ENCODE results near the gene PIKFYVE.
"Not testable (repeated sequence)": the region's sequence is repeated elsewhere in the genome, so short reads cannot be mapped to it uniquely, and the experiment has no call there.

The PIKFYVE gene

DNA sequence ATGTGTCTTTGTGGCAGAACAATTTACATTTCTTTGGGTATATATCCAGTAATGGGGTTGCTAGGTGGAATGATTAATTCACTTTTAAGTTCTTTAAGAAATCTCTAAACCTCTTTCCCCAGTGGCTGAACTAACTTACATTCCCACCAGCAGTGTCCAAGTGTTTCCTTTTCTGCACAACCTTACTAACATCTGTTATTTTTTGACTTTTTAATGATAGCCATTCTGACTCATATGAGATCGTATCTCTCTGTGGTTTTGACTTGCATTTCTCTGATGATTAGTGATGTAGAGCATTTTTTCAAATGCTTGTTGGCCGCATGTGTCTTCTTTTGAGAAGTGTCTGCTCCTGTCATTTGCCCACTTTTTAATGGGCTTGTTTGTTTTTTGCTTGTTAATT lies 97.4 kb downstream of the PIKFYVE start:
- DNase-seq (ENCODE audit: low read depth in 2 of 2): no peak

DNA sequence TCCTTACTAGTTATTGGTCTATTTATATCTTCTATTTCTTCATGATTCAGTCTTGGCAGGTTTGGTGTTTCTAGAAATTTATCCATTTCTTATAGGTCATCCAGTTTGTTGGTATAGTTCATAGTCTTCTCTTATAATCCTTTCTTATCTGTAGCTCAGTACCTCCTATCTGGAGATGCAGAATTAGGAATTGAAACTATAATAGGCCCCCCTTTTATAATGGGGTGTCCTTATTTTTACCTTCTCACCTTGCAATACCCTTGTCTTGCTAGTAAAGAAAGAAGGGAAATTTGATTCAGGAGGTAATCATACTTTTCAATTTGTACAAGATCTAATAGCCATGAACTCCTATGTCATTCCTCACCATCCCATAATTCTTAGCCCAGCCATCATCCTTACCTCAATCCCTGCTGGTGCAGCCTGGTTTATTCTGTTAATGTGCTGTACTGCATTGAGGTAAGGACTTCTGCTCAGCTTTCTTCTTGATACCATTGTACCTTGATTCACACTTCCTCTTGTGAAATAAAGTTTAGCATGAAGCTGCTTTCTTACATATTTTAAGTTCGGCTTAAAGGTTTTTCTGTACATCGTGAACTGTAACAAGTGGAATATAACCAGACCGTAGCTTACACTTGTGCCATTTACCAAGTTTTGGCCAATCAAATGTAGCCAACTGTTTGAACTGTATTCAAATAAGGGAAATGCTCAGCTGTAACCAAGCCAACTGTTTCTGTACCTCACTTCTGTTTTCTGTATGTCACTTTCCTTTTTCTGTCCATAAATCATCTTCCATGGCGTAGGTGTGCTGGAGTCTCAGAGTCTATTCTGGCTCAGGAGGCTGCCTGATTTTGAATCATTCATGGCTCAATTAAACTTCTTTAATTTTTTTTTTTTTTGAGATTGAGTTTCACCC lies 100.4 kb downstream of the PIKFYVE start:
- no peak for DNase-seq (ENCODE audit: low read depth in 2 of 2)

DNA sequence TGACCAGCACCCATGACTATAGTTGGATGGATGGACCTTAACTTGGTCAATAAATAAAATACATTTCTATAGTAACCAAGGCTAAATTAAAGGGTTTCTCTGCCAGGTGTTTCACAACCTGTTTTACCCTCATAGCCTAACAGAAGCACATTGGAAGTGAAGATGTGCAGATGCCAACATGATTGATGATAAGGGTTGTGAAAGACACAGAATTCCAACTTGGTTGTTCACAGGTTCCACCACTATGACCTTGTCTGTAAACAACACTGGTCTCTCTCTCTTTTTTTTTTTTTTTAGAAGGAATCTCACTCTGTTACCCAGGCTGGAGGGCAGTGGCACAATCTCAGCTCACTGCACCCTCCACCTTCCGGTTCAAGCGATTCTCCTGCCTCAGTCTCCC lies 103.0 kb downstream of the PIKFYVE start:
- no peak for DNase-seq (ENCODE audit: low read depth in 2 of 2)

DNA sequence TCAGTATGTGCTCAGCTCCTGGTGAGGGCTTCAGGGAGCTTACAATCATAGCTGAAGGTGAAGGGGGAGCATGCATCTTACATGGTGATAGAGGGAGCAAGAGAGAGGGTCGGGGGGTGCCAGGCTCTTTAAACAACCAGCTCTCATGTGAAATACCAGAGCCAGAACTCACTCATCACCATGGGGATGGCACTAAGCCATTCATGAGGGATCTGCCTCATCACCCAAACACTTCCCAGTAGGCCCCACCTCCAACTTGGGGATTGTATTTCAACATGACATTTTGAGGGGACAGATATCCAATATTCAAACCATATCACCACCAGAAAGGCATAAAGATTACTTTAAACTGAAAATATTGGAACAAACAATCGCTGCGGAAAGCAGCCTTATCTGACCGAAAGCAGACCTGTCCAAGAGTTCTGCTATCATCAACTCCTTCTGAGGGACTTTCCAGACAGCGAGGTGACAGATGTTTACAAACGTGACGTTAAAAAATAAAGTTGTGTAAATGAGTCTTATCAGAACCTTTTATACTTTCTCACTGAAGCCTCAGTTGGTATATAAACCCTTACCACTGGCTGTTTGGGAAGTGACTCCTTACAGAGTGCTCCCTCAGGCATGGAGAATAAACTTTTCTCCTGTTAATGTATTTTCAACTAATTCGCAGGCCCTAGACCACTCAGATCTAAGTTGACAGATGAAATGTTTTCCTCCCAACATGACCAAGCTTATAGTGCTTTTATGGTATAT lies 105.0 kb downstream of the PIKFYVE start:
- DNase-seq (ENCODE audit: low read depth in 2 of 2): no peak

DNA sequence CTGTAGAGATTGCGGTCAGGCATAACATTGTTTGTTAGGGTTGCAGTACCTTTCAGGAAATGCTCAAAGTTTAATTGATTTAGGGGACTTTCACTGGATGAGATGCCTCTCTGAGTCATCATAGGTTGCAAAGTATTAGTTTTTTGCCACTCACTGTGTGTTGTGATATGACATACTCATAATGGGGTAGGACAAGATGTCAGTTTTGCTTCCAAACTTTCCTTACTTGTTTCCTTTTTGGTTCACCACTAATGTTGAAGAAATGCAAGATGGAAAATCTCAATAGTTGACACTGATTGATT lies 105.5 kb downstream of the PIKFYVE start:
- no peak for DNase-seq (ENCODE audit: low read depth in 2 of 2)

DNA sequence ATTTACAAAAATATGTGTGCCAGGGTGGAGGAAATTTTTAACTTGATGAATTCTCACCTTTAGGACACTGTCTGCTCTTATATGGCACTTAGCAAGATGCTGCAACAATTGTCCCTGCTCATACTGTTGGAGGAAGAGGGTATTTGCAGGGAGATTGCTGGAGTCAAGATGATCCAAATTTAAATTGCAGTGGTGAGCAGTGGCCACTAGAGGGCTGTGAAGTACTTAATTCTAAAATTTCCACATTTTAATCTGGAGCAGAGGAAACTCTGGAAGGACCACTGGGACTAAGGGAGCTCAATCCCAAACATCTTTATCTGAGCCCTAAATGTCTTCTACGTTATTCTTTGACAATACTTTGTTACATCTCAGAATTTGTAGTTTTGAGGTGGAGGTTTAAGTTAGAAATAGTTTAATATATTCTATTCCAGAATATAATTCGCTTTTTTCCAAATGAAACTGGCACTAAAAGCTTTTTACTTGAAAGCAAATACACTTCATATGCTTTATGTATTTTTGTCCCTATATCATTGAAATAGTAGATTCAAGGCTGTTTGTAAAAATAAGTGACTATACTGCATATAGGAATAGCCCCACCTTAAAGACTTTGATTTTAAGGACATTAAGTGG lies 107.5 kb downstream of the PIKFYVE start:
- no peak for DNase-seq (ENCODE audit: low read depth in 2 of 2)

DNA sequence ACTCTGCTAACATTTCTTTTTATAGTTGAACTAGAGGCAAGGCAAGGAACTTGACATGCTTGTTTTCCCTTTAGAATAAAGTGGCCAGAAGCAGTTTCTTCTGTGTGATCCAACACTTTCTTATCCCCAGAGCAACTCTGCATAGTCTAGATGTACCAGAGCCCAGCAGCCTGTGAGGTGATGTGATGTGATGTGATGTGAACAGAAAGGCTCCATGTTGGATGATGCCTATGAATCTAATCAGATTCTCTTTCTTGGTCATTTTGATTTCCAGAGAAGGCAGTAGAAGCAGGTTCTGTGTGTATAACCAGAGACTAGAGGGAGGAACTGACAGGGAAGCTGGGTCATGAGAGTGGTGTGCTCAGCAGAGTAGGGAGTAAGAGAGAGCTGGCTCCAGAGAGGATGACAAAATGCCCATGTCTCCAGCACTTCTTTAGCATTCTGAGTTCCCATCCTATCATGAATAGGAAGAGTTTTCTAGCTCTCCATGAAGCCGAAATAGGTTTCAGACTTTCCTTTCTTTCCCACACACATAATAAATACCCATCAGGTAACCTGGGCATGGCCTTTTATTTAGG lies 109.5 kb downstream of the PIKFYVE start:
- no peak for DNase-seq (ENCODE audit: low read depth in 2 of 2)

DNA sequence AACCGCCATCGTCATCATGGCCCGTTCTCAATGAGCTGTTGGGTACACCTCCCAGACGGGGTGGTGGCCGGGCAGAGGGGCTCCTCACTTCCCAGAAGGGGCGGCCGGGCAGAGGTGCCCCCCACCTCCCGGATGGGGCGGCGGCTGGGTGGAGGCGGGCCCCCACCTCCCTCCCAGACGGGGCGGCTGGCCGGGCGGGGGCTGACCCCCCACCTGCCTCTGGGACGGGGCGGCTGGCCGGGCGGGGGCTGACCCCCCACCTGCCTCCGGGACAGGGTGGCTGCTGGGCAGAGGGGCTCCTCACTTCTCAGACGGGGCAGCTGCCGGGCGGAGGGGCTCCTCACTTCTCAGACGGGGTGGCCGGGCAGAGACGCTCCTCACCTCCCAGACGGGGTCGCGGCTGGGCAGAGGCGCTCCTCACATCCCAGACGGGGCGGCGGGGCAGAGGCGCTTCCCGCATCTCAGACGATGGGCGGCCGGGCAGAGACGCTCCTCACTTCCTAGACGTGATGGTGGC lies 111.3 kb downstream of the PIKFYVE start:
- DNase-seq (ENCODE audit: low read depth in 2 of 2): not testable (repeated sequence)

DNA sequence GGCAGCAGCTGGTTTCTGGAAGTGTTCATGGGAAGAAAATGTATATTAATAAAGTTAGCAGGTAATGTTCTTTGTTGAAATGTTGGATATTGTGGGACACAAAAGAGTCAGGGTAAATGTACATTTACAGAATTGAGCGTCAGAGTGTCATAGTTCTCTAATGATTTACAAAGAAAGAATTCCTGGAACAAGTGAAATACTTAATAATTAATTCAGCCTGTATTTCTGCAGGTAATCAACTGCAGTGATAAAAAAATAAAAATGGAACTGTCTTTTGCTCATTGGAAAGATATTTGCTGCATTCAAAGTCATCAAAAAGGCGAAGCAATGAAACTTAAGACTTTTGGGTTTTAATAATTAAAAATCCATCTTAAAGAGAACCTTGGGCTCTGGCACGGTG lies 113.1 kb downstream of the PIKFYVE start:
- no peak for DNase-seq (ENCODE audit: low read depth in 2 of 2)

DNA sequence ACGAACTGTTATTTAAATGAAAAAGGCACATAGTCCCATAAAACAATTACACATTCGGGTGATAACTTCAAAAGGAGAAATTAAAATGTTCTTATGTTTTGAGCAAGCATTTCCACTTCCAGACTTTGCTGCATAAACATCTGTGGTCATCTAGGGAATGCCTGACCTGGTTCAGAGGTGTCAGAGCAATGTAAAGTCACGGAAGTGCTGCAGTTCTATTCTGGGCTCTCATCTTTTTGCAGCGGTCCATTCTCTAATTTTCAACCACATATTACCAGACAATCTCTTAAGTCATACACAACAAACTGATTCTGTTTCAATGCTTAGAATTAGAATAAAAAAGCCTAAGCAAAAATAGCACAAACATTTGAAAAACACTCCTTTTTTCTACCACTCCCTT lies 118.6 kb downstream of the PIKFYVE start:
- DNase-seq (ENCODE audit: low read depth in 2 of 2): no peak

DNA sequence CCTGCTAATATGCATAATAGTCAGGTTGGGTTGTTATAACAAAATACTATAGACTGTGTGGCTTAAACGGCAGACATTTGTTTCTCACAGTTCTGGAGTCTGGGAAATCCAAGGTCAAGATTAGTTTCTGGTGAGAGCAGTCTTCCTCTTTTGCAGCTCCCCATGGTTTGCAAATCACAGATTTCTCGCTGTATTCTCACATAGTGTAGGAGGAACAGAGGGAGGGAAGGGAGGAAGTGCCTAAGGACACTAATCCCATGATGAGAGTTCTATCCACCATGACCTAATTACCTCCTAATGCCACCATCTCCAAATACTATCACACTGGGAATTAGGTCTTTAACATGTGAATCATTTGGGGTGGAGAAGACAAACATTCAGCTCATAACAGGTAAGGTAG lies 120.5 kb downstream of the PIKFYVE start:
- DNase-seq (ENCODE audit: low read depth in 2 of 2): no peak

DNA sequence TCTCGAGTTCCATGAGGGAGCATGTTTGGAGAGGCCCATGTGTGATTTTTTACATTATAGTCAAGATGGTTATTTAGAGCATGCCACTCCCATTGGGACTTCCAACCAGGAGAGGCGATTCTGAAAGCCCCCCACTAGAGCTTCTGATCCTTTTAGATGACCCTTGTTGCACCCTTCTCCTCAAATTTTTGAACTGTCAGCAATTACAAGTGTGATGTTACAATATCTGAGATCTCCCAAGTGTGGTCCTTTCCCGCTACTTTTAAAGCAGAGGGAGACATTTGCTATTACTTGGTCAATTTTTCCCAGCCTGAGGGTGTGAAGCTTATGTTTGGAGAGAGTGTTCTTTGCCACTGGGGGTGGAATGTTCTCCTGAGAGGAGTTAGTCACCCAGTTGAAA lies 123.9 kb downstream of the PIKFYVE start:
- no peak for DNase-seq (ENCODE audit: low read depth in 2 of 2)

DNA sequence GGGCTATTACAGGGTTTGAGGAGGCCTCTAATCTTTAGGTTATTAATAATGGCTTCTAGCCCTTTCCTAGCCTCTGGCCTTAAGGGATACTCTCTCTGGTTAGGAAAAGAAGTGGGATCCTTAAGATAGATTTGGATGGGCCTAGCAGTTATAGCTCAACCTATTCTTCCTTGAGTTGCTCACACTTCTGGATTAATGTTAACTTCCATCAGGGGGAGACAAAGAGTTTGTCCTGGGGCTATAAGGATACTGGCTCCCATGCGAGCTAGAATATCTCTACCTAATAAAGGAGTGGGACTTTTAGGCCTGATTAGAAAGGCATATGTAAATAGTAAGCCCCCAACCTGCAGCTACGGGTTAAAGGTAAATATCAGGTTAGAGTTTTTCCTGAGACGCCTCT lies 126.2 kb downstream of the PIKFYVE start:
- no peak for DNase-seq (ENCODE audit: low read depth in 2 of 2)

DNA sequence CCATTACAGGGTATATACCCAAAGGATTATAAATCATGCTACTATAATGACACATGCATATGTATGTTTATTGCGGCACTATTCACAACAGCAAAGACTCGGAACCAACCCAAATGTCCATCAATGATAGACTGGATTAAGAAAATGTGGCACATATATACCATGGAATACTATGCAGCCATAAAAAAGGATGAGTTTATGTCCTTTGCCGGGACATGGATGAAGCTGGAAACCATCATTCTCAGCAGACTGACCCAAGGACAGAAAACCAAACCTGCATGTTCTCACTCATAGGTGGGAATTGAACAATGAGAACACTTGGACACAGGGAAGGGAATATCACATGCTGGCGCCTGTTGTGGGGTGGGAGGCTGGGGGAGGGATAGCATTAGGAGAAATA lies 130.7 kb downstream of the PIKFYVE start:
- not testable (repeated sequence) for DNase-seq (ENCODE audit: low read depth in 2 of 2)

DNA sequence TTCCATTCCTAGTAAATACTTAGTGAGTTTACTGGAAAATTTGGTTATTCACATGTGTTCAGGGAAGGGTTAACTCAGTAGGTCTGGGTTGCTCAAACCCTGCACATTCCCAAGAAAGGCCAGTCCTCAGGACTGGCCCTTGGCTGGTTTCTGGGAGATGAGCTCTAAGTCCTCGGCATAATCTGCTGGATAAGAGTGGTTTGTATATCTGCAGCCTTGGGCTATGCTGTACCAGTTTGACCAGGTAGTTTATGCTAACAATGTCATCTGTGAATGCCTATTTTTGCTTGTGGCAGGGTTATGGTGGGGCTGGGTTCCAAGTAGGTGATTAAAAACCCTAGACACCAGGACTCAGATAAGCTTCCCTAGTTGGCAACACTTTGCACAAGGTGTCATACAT lies 133.1 kb downstream of the PIKFYVE start:
- DNase-seq (ENCODE audit: low read depth in 2 of 2): no peak

DNA sequence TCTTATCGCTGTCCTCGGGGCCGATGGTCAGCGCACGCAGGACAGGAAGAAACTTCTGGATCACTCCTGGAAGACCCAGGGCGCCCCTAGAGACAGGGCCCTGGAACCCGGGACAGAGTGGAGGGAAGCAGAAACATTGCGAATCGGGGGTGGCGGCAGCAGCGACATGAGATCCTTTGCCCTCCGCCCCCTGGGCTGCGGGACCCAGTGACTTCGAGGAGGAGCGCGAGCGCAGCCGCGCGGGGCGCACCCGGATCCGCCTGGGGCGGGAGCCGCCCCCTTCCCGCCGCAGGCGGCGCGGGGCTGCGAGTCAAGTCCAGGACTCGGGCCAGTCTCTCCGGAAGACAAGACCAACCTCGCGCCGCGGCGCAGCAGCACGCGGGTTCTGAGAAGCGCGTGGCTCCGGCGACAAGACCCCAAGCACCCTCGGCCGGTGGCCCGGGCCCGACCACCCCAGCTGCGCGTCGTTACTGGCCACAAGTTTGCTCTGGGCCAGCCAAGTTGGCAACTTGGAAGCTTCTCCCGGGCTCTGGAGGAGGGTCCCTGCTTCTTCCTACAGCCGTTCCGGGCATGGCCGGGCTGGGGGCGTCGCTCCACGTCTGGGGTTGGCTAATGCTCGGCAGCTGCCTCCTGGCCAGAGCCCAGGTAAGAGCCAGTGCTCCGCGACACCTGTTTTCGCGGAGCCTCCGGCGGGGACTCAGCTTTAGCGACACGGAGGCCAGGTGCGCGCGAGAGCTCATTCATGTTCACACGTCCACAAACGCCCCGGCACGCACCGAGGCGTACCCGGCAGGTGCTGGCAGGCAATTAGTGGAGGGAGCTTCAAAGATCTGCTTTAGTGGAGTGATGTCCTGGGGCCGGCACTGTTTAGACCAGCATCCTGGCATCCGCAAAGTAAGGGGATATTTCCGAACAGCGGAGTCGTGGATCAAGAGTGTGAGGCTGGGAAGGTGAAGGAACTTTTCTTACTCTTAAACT lies 140.7 kb downstream of the PIKFYVE start, which contains the start of gene PTH2R:
Gene PTH2R (plus strand): TSS at position 319 of the 978 bp plus-strand sequence. CDS start 252 bp downstream, at position 571.
- DNase-seq (ENCODE audit: low read depth in 2 of 2): no peak

DNA sequence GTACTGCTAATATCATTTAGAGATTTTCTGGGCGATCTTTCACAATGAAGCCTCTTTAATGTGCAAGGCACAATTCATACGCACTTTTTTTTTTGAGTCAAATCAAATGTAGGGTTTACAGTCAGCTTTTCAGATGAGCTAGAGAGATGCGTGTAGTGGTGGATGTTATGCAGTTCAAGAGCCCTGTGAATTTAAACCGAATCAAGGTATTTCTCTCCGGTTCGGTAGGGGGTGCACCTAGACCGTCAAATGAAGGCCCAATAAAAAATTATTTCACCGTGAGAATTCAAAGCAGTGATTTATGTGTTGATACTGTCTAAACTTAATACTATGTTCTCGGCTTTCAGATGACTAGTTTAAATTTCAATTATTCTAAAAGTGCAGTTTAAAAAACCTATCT lies 141.6 kb downstream of the PIKFYVE start:
- DNase-seq (ENCODE audit: low read depth in 2 of 2): no peak

Measured in stimulated activated CD8-positive, alpha-beta memory T cell treated with anti-CD3 and anti-CD28 coated beads, Interleukin-2, amount 100 ng/mL, for 48 hours (primary cell).